ENCODE measurements around the gene CCDC106. TPM values are rescaled to one million over a fixed set of nuclear protein-coding genes. Genes with fewer than 3 reads are reported as not detected.

CCDC106 gene
- total RNA-seq, 2 experiments from 2014 or later, result 29.0 to 30.1 TPM

GRCh38 chr19:55646889-55647731 lies 902 bp upstream of the CCDC106 start:
- Histone ChIP-seq H2AFZ (ENCODE audit: low read length) (no peak overlapping the region), H3K79me2 (ENCODE audit: insufficient read depth, low read depth, low read length) (peaks cover 53% of the 10 kb centered on the region)
- DNase-seq (ENCODE audit: low spot score), result peak; percentile 89

GRCh38 chr19:55648585-55649267 lies 714 bp downstream of the CCDC106 start:
- peak overlapping the region; percentile 90 for H3K27ac ChIP-seq (ENCODE audit: low read depth, low read length, poor library complexity, severe bottlenecking)
- peak overlapping the region; percentile 72 for H3K4me3 ChIP-seq (ENCODE audit: low read depth, low read length, poor library complexity, severe bottlenecking)
- TF ChIP-seq CTCF (conservative IDR thresholded peaks at IDR 0.05; ENCODE audit: low read length) (no peak), EZH2phosphoT487 (IDR thresholded peaks at IDR 0.05; ENCODE audit: borderline replicate concordance, low read depth, low read length) (no peak)
- DNase-seq (ENCODE audit: low spot score), result no peak
- no peaks in the 10 kb centered on the region for H3K9me3 ChIP-seq (ENCODE audit: low read length)
- H3K36me3 ChIP-seq (ENCODE audit: insufficient read depth, low read length), result peaks cover 63% of the 10 kb centered on the region
- ChIA-PET POLR2A (no interaction called here), CTCF (ENCODE audit: unreplicated experiment) (no interaction called here)
- H3K79me2 ChIP-seq (ENCODE audit: insufficient read depth, low read depth, low read length), result peaks cover 40% of the 10 kb centered on the region
- peaks cover 40% of the 10 kb centered on the region for H3K4me1 ChIP-seq (ENCODE audit: insufficient read depth, low read length, poor library complexity, severe bottlenecking)
- H2AFZ ChIP-seq (ENCODE audit: low read length), result no peak overlapping the region
- peak overlapping the region; percentile 98 for H3K4me2 ChIP-seq (ENCODE audit: low read length)
- H3K9me2 ChIP-seq (ENCODE audit: insufficient read depth, low read length), result no peaks in the 10 kb centered on the region
- BruUV-seq (replicated peaks), result no TSS peak
- H4K20me1 ChIP-seq (ENCODE audit: insufficient read depth, low read length), result no peaks in the 10 kb centered on the region
- intact Hi-C loops (cut with micrococcal nuclease; ENCODE audit: unreplicated experiment), result no loop called here

More at GRCh38 chr19:55646889-55647731, 902 bp upstream of the CCDC106 start:
- peaks cover 53% of the 10 kb centered on the region for H3K36me3 ChIP-seq (ENCODE audit: insufficient read depth, low read length)
- intact Hi-C loops (cut with micrococcal nuclease; ENCODE audit: unreplicated experiment), result no loop called here
- no peaks in the 10 kb centered on the region for H3K9me3 ChIP-seq (ENCODE audit: low read length)
- H3K4me1 ChIP-seq (ENCODE audit: insufficient read depth, low read length, poor library complexity, severe bottlenecking), result peaks cover 51% of the 10 kb centered on the region
- no TSS peak for BruUV-seq (replicated peaks)
- ChIA-PET CTCF (ENCODE audit: unreplicated experiment) (interaction anchor here (0.6 to 1.0 kb wide), 2 partner anchors 14 to 295 kb away, joined by 3 read pairs; no protein-coding TSS in a partner anchor), POLR2A (interaction anchor here (0.6 to 1.4 kb wide), 5 partner anchors 10 to 396 kb away, joined by 3 to 4 read pairs (median 3); partner anchors contain the start of genes FIZ1 and ZNF784)
- H3K27ac ChIP-seq (ENCODE audit: low read depth, low read length, poor library complexity, severe bottlenecking), result peak overlapping the region; percentile 90
- H3K4me3 ChIP-seq (ENCODE audit: low read depth, low read length, poor library complexity, severe bottlenecking), result peak overlapping the region; percentile 72
- no peak for TF ChIP-seq CTCF (conservative IDR thresholded peaks at IDR 0.05; ENCODE audit: low read length)
- TF ChIP-seq EZH2phosphoT487 (IDR thresholded peaks at IDR 0.05; ENCODE audit: borderline replicate concordance, low read depth, low read length), result no peak
- no peaks in the 10 kb centered on the region for H3K9me2 ChIP-seq (ENCODE audit: insufficient read depth, low read length)
- H4K20me1 ChIP-seq (ENCODE audit: insufficient read depth, low read length), result no peaks in the 10 kb centered on the region
- peak overlapping the region; percentile 98 for H3K4me2 ChIP-seq (ENCODE audit: low read length)

All from OCI-LY7 (cell line).